Fibroblast of lung (primary cell): ENCODE data around the gene ADGRB3. TPM values are rescaled to one million over a fixed set of nuclear protein-coding genes. Genes with fewer than 3 reads are reported as not detected.

Experiments
- DNase-seq, 2 donors: peaks; one replicate each; pipeline versions ENCODE4 v3.0.0 to v3.0.0-alpha.2; 2010; ENCODE audit warnings: low read depth in 2 of 2
- H2AFZ ChIP-seq: 2 replicates; pipeline ENCODE4 v1.5.1; 2012; ENCODE audit warnings: low read length, control low read depth, inconsistent platforms
- H3K27ac ChIP-seq: 2 replicates; pipeline ENCODE4 v1.5.1; 2011; ENCODE audit warnings: low read length, control low read depth; ENCODE audit not compliant: insufficient read depth
- H3K27me3 ChIP-seq: 2 replicates; pipeline ENCODE4 v1.5.1; 2011; ENCODE audit warnings: mild to moderate bottlenecking, low read length; ENCODE audit not compliant: control insufficient read depth, insufficient read depth
- H3K36me3 ChIP-seq: 2 replicates; pipeline ENCODE4 v1.5.1; 2011; ENCODE audit warnings: low read length; ENCODE audit not compliant: control insufficient read depth, insufficient read depth
- H3K4me1 ChIP-seq: 2 replicates; pipeline ENCODE4 v1.5.1; 2011; ENCODE audit warnings: low read length; ENCODE audit not compliant: control insufficient read depth, insufficient read depth; ENCODE audit errors: extremely low read depth
- H3K4me2 ChIP-seq: 2 replicates; pipeline ENCODE4 v1.5.1; 2011; ENCODE audit warnings: low read length, control low read depth; ENCODE audit not compliant: insufficient read depth; ENCODE audit errors: extremely low read depth
- H3K4me3 ChIP-seq, 4 experiments: fragments of 200-600 bp in 1 of 4; sonication (generic) in 1 of 4; replicated peaks in 1 of 4; 2 replicates each; pipeline ENCODE4 v1.5.1; 2011 to 2016; ENCODE audit warnings: low read length in 4 of 4, low read depth in 3 of 4, mild to moderate bottlenecking in 3 of 4, control low read depth in 2 of 4, inconsistent platforms in 1 of 4, mixed read lengths in 1 of 4; ENCODE audit not compliant: insufficient read depth in 1 of 4; ENCODE audit errors: control extremely low read depth in 1 of 4
- H3K79me2 ChIP-seq: 2 replicates; pipeline ENCODE4 v1.5.1; 2012; ENCODE audit warnings: mild to moderate bottlenecking, low read length, inconsistent platforms; ENCODE audit not compliant: control insufficient read depth, insufficient read depth
- H3K9ac ChIP-seq: 2 replicates; pipeline ENCODE4 v1.5.1; 2011; ENCODE audit warnings: mild to moderate bottlenecking, low read length, control low read depth; ENCODE audit not compliant: insufficient read depth
- H3K9me3 ChIP-seq: 2 replicates; pipeline ENCODE4 v1.5.1; 2012; ENCODE audit warnings: low read depth, low read length; ENCODE audit not compliant: control insufficient read depth, insufficient read depth
- H4K20me1 ChIP-seq: 2 replicates; pipeline ENCODE4 v1.5.1; 2011; ENCODE audit warnings: low read length; ENCODE audit not compliant: control insufficient read depth, insufficient read depth; ENCODE audit errors: extremely low read depth
- EZH2 ChIP-seq: IDR thresholded peaks from 2 replicates; pipeline ENCODE4 v1.5.1; 2012; ENCODE audit warnings: low read length, control low read depth, mild to moderate bottlenecking; ENCODE audit errors: missing control alignments
- polyA plus RNA-seq, 2 donors: library from polyadenylated mRNA; depleted of rRNA in 1 of 2; stranded (reverse) in 1 of 2; unstranded in 1 of 2; fragments of >200 nt; gene quantifications; 2 replicates each; pipeline ENCODE4 v1.2.1, GENCODE V29; 2011 to 2012; ENCODE audit warnings: missing spikeins in 1 of 2
- total RNA-seq: library from RNA; depleted of rRNA; stranded (reverse); fragments of >200 nt; gene quantifications from 2 replicates; pipeline ENCODE4 v1.2.1, GENCODE V29; 2014
- TF ChIP-seq, protein P1 (sequence below), 2 donors: IDR thresholded peaks in 1 of 2; conservative IDR thresholded peaks in 1 of 2; 1 replicate in 1 of 2; 2 replicates in 1 of 2; pipeline ENCODE4 v1.5.1; 2011 to 2012; ENCODE audit warnings: low read length in 2 of 2, control low read depth in 1 of 2, inconsistent platforms in 1 of 2, low read depth in 1 of 2, mild to moderate bottlenecking in 1 of 2

Gene ADGRB3
- total and polyA plus RNA-seq, 2 donors (not counting 1 experiment from before 2014, with no cell fraction given), result 0.33 TPM; not detected in 1

DNA sequence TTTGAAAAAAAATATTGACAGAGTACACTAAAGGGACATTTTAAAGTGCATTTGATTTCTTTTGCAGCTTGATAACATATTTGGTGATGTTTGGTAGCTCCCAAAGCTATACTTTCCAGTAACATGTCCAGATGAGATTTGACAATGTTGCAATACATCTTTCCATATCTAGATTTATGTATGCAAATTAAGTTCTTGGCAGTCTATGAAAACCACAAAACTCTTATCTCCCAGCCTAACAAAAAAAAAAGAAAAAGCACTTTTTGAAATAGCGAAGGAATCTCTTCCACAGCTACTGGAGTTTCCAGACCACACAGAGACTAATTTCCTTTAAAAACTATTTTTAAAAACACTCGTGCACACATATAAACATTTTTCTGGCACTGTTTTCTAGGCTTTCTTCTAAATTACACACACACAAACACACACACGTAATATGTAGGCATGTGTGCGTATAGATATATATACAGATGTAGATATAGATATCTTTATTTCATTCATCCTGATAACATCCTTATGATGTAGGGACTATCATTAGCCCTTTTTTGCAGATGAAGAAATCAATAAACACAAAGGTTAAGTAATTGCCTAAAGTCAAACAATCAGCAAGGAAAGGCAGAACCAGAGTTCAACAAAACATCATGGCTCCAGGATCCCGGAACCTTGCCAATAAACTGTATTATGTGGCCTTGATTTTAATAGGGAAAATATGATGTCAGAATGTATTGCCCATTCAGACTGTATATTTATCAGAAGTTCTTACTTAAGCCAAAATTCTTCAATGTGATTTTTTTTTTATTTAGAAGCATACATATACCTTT, 93.3 kb downstream of the ADGRB3 start:
- H3K9me3 ChIP-seq, result no peaks in the 10 kb centered on the region
- H3K27me3 ChIP-seq, result no peaks in the 10 kb centered on the region
- peak; percentile 11 to 80 for DNase-seq
- H2AFZ ChIP-seq, result no peak overlapping the region
- H4K20me1 ChIP-seq, result no peaks in the 10 kb centered on the region
- H3K4me2 ChIP-seq, result no peak overlapping the region
- no peaks in the 10 kb centered on the region for H3K4me1 ChIP-seq
- no peaks in the 10 kb centered on the region for H3K36me3 ChIP-seq
- no peak overlapping the region for H3K27ac ChIP-seq
- no peaks in the 10 kb centered on the region for H3K79me2 ChIP-seq
- H3K9ac ChIP-seq, result no peak overlapping the region
- no peak overlapping the region for H3K4me3 ChIP-seq
- TF ChIP-seq EZH2, result no peak
- TF ChIP-seq, protein P1, sequence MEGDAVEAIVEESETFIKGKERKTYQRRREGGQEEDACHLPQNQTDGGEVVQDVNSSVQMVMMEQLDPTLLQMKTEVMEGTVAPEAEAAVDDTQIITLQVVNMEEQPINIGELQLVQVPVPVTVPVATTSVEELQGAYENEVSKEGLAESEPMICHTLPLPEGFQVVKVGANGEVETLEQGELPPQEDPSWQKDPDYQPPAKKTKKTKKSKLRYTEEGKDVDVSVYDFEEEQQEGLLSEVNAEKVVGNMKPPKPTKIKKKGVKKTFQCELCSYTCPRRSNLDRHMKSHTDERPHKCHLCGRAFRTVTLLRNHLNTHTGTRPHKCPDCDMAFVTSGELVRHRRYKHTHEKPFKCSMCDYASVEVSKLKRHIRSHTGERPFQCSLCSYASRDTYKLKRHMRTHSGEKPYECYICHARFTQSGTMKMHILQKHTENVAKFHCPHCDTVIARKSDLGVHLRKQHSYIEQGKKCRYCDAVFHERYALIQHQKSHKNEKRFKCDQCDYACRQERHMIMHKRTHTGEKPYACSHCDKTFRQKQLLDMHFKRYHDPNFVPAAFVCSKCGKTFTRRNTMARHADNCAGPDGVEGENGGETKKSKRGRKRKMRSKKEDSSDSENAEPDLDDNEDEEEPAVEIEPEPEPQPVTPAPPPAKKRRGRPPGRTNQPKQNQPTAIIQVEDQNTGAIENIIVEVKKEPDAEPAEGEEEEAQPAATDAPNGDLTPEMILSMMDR (conservative IDR thresholded peaks at IDR 0.05 in 1 of 2, IDR thresholded peaks at IDR 0.05 in 1 of 2; ENCODE audit: low read depth in 1 of 2, low read length in 2 of 2), result no peak

DNA sequence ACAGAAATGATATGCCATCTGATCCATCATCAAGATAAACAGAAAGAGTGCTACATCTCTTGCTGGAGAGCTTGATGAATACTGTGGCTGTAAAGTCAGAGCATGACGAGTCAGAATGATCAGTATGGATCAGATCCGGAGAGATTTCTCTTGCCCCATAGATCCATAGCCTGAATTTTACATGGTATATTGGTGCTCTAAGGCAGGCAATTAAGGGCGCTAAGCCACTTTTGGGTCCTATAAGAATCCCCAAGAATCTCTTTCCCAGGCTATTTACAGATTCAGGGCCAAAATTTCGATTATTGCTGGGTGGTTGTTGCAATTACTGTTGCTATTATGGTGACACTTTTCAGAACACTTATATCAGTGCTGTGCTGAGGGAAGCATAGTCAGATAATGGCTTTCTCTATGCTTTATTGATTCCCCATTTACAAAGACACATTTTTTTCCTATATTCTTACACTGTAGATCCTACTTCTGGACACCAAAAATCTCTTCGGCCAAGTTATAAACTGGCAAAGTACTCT, 94.4 kb downstream of the ADGRB3 start:
- H3K4me3 ChIP-seq, result no peak overlapping the region
- no peaks in the 10 kb centered on the region for H4K20me1 ChIP-seq
- no peak overlapping the region for H2AFZ ChIP-seq
- H3K27ac ChIP-seq, result no peak overlapping the region
- no peak for DNase-seq
- no peaks in the 10 kb centered on the region for H3K27me3 ChIP-seq
- TF ChIP-seq, protein P1 (conservative IDR thresholded peaks at IDR 0.05 in 1 of 2, IDR thresholded peaks at IDR 0.05 in 1 of 2; ENCODE audit: low read depth in 1 of 2, low read length in 2 of 2), result no peak
- no peak for TF ChIP-seq EZH2
- H3K36me3 ChIP-seq, result no peaks in the 10 kb centered on the region
- no peak overlapping the region for H3K4me2 ChIP-seq
- H3K4me1 ChIP-seq, result no peaks in the 10 kb centered on the region
- H3K9ac ChIP-seq, result no peak overlapping the region
- H3K9me3 ChIP-seq, result no peaks in the 10 kb centered on the region
- H3K79me2 ChIP-seq, result no peaks in the 10 kb centered on the region

DNA sequence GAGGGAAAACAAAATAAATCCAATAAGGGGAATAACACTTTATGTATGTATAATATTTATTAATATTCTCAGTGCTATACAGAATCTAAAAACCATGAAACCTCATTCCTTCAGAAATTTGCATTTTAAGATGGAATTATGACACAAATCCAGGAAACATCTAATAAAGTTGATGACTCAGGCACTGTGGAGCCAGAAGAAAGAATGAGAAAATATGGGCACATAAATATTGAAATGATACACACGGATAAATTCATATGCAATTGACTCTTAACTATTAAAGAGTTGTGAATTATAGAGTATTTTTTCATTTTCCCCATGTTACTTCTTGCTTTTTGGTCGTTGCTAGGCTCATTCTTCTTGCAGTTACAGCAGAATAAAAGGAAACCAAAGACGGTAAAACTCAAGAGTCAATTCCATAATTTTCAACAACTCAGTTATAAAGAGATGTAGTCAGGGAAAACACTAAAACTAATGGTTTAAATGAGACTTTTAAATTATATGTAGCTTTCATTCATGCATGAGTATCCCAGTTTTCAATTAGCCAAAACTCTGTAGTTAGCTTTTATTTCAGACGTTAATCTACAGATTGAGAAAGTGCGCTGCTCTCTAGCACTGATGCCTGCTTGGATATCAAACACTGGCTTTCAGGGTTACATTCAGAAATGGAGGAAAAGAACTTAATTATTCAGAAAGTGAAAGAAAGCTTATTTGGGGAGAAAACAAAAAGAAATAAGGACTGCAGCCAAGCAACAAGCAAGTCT, 95.4 kb downstream of the ADGRB3 start:
- H3K4me3 ChIP-seq, result no peak overlapping the region
- no peaks in the 10 kb centered on the region for H3K9me3 ChIP-seq
- H3K79me2 ChIP-seq, result no peaks in the 10 kb centered on the region
- no peak overlapping the region for H3K9ac ChIP-seq
- no peaks in the 10 kb centered on the region for H4K20me1 ChIP-seq
- H3K27me3 ChIP-seq, result no peaks in the 10 kb centered on the region
- H3K36me3 ChIP-seq, result no peaks in the 10 kb centered on the region
- H3K4me2 ChIP-seq, result no peak overlapping the region
- TF ChIP-seq, protein P1 (conservative IDR thresholded peaks at IDR 0.05 in 1 of 2, IDR thresholded peaks at IDR 0.05 in 1 of 2; ENCODE audit: low read depth in 1 of 2, low read length in 2 of 2), result no peak
- TF ChIP-seq EZH2, result no peak
- H3K4me1 ChIP-seq, result no peaks in the 10 kb centered on the region
- DNase-seq, result peak in 1 of 2 donors; percentile 8
- no peak overlapping the region for H3K27ac ChIP-seq
- H2AFZ ChIP-seq, result no peak overlapping the region
